ENCODE measurements around the gene GLCE. TPM values are rescaled to one million over a fixed set of nuclear protein-coding genes. Genes with fewer than 3 reads are reported as not detected.
A peak's percentile ranks its signal among the peaks of the same experiment; 100 is the strongest.

The GLCE gene
- total RNA-seq (1 to 10 TPM; 5.6 to 6.1 TPM), total RNA-seq (16.3 to 22.9 reads per million in 2 donors)

DNA sequence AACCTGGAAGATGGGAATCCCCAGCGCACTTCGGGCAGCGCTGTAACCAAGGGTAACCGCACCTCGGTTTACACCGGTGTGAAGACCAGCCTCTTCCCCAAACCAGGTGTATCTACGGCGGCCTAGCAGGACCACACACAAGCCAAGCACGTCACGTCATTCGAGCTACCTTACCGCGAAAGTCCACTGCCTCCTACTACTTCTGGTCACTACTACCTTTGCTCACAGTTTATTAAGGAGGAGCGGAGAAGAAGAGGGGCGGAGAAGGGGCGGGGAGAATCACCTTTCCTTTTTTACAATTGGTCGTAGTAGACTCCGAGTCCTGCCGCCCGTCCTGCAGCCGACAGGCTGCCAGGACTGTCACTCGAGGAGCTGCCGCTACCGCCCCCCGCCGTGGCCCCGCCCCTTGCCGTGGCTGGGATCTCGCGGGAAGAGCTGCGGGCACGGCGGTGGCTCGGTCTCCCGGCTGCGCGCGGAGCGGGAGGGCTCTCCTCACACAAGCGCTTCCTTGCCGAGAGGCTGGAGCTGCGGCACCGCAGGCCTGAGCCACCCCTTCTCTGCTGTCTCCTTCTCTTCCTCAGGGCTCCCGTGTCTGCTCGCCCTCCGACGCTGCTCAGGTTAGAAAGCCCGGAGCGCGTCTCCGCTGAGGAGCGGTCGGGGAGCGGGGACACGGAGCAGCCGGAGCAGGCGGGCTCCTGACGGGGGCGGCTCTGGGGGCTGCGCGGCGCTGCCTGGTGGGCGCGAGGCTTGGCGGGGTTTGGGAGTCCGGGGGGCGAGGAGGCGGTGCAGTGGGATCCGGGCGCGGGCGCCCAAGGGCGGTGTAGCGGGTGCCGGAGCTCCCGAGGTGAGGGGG, at the start of gene GLCE:
TSS of gene GLCE (plus strand) at position 495 of the 853 bp plus-strand sequence. CDS start 95,172 bp downstream, outside the sequence.
- DNase-seq = peak; percentile 90 to 94 (median 91)
- peaks cover 29% of the 10 kb centered on the region for H3K4me1 Mint-ChIP-seq
- peak; percentile 94 for ATAC-seq
- H3K36me3 Mint-ChIP-seq (ENCODE audit: low read depth) = peaks cover 4% of the 10 kb centered on the region
- peak within 1 kb of the TSS; percentile 95 for H3K27ac Mint-ChIP-seq
- H3K4me3 Mint-ChIP-seq = peak within 1 kb of the TSS; percentile 99
- peaks cover 7% of the 10 kb centered on the region for H3K27me3 Mint-ChIP-seq
- no peaks in the 10 kb centered on the region for H3K9me3 ChIP-seq (ENCODE audit: control insufficient read depth, low read length, poor library complexity, severe bottlenecking)

DNA sequence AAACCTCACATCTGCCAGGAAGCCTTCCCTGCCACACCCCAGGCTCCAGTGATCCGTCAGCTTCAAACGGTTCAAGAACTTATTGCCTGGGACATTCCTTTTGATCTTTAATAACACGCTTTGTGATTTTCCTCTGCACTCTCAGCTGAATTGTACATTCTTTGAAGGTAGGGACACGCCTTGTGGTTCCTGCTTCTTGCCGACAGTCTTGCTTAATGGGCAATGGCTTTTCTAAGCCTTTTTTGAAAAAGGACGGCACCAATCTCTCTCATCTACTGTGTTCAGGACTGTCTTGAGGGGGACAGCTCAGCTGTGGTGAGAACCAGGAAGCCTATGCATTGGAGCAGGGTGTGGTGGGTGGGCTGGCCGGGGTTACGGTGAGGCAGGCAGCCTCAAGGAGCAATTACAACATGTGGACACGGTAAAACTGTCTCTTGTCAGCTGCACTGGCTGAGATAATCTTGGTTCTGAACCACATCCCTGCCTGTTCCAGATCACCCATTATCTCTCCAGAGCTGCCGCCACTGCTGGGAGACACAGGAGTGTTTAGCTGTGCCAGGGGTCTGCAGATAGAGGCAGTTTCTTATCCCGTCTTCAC, 46.0 kb upstream of the GLCE start:
- no peak for DNase-seq
- H3K36me3 Mint-ChIP-seq (ENCODE audit: low read depth) = peaks cover 6% of the 10 kb centered on the region
- H3K4me1 Mint-ChIP-seq = peaks cover 11% of the 10 kb centered on the region
- no peaks in the 10 kb centered on the region for H3K9me3 ChIP-seq (ENCODE audit: control insufficient read depth, low read length, poor library complexity, severe bottlenecking)
- peak overlapping the region; percentile 19 for H3K4me3 Mint-ChIP-seq
- ATAC-seq = no peak
- peaks cover 51% of the 10 kb centered on the region for H3K27me3 Mint-ChIP-seq
- peak overlapping the region; percentile 30 for H3K27ac Mint-ChIP-seq

- Mint-ChIP-seq H3K36me3 (ENCODE audit: low read depth) (peaks cover 6% of the 10 kb centered on the region), H3K27ac (peak overlapping the region; percentile 24), H3K4me1 (peaks cover 11% of the 10 kb centered on the region), H3K27me3 (peaks cover 54% of the 10 kb centered on the region), H3K4me3 (no peak overlapping the region)
- ATAC-seq (no peak), DNase-seq (no peak)
- H3K9me3 ChIP-seq (ENCODE audit: control insufficient read depth, low read length, poor library complexity, severe bottlenecking) = no peaks in the 10 kb centered on the region
These were observed 45.4 kb upstream of the GLCE start for GRCh38 chr15:69115031-69115430.

DNA sequence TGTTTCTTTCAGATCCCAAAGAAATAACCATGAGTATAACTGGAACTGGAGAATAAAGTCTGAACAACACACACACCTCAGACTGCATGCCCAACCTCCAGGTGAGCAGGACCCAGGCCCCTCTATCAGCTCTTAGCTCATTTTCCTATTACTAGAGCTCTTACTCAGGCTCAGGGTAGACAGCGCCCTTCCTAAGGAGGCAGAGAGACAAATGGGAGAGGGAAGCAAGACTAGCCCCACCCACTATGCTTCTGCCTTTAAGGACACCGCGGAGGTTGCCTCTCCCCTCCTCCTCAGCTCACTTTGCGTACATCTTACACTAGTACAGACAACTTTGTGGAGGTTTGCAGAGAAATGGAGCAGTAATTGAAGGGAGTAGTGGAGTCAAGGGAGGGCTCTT, 44.0 kb upstream of the GLCE start:
- no peaks in the 10 kb centered on the region for H3K9me3 ChIP-seq (ENCODE audit: control insufficient read depth, low read length, poor library complexity, severe bottlenecking)
- DNase-seq (no peak), ATAC-seq (no peak)
- Mint-ChIP-seq H3K4me3 (no peak overlapping the region), H3K27ac (no peak overlapping the region), H3K27me3 (peaks cover 54% of the 10 kb centered on the region), H3K4me1 (peaks cover 11% of the 10 kb centered on the region), H3K36me3 (ENCODE audit: low read depth) (peaks cover 6% of the 10 kb centered on the region)

- ATAC-seq = no peak
- Mint-ChIP-seq H3K27me3 (peaks cover 54% of the 10 kb centered on the region), H3K27ac (no peak overlapping the region), H3K4me3 (no peak overlapping the region), H3K36me3 (ENCODE audit: low read depth) (peaks cover 6% of the 10 kb centered on the region), H3K4me1 (peaks cover 11% of the 10 kb centered on the region)
- DNase-seq = no peak
- H3K9me3 ChIP-seq (ENCODE audit: control insufficient read depth, low read length, poor library complexity, severe bottlenecking) = no peaks in the 10 kb centered on the region
These were observed 43.0 kb upstream of the GLCE start for GRCh38 chr15:69117431-69117871.

DNA sequence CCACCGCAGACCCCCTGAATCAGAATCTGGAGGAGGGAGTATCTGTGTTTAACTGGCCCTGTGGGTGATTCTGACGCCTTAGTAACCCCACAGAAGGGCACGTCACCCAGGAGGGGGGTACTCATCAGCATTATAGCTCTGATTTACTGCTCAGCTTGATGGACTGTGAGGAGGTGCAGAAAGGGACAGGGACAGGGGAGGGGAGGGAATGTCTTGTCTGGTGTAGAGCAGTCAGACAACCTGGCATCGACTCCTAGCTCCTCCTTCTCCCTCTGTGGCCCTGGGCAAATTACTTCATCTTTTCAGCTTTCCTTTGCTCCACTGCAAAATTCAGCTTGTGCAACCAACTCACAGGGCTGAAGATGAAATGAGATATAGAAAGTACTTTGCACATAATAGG, 42.3 kb upstream of the GLCE start:
- Mint-ChIP-seq H3K27ac (no peak overlapping the region), H3K4me1 (peaks cover 11% of the 10 kb centered on the region), H3K36me3 (ENCODE audit: low read depth) (peaks cover 6% of the 10 kb centered on the region), H3K4me3 (no peak overlapping the region), H3K27me3 (peaks cover 54% of the 10 kb centered on the region)
- no peaks in the 10 kb centered on the region for H3K9me3 ChIP-seq (ENCODE audit: control insufficient read depth, low read length, poor library complexity, severe bottlenecking)
- no peak for ATAC-seq
- no peak for DNase-seq

DNA sequence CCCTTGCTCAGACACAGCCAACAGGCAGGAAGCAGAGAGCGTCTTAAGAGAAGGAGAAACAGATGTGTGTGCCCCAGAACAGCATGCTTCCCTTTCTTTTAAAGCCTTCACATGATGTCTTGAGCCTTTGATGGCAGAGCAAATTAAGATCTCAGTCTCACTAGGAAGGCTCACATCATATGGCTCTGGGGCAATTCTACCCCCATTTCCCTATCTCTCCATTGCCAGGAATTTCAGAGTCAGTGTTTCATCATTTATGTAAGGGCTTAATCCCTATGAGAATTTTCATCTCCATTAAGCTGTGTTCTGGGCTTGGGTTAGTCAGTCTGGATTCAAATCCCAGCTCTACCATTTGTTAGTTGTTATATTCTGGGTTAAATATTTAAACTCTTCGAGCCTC, 41.4 kb upstream of the GLCE start:
- Mint-ChIP-seq H3K4me3 (no peak overlapping the region), H3K4me1 (peaks cover 7% of the 10 kb centered on the region), H3K36me3 (ENCODE audit: low read depth) (peaks cover 4% of the 10 kb centered on the region), H3K27ac (no peak overlapping the region), H3K27me3 (peaks cover 46% of the 10 kb centered on the region)
- ATAC-seq = no peak
- no peak for DNase-seq
- H3K9me3 ChIP-seq (ENCODE audit: control insufficient read depth, low read length, poor library complexity, severe bottlenecking) = no peaks in the 10 kb centered on the region

- H3K36me3 Mint-ChIP-seq (ENCODE audit: low read depth) = no peaks in the 10 kb centered on the region
- H3K9me3 ChIP-seq (ENCODE audit: control insufficient read depth, low read length, poor library complexity, severe bottlenecking) = no peaks in the 10 kb centered on the region
- H3K27ac Mint-ChIP-seq = no peak overlapping the region
- peaks cover 37% of the 10 kb centered on the region for H3K27me3 Mint-ChIP-seq
- ATAC-seq (no peak), DNase-seq (no peak)
- H3K4me3 Mint-ChIP-seq = no peak overlapping the region
- no peaks in the 10 kb centered on the region for H3K4me1 Mint-ChIP-seq
These were observed 40.6 kb upstream of the GLCE start for GRCh38 chr15:69119683-69120395.

DNA sequence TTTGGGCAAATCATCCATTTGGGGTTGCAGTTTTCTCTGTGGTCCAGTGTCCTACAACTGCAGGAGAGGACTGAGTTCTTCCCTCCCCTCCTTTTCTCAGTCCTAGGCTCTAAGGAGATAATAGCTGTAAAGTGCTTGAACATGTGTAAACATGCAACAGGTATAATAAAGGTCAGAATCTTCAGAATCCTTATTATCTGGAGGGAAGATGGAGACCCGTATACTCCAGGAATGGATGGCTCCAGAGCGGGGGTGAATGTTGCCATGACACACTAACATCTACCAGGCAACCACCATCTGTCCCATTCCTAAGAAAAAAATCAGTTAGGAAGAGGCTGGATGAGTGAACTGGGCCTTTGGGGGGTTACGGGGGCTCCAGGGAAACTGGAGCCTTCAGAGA, 39.7 kb upstream of the GLCE start:
- H3K36me3 Mint-ChIP-seq (ENCODE audit: low read depth) = no peaks in the 10 kb centered on the region
- DNase-seq (no peak), ATAC-seq (no peak)
- no peaks in the 10 kb centered on the region for H3K9me3 ChIP-seq (ENCODE audit: control insufficient read depth, low read length, poor library complexity, severe bottlenecking)
- H3K27me3 Mint-ChIP-seq = peaks cover 28% of the 10 kb centered on the region
- H3K4me3 Mint-ChIP-seq = no peak overlapping the region
- no peaks in the 10 kb centered on the region for H3K4me1 Mint-ChIP-seq
- H3K27ac Mint-ChIP-seq = no peak overlapping the region

- no peaks in the 10 kb centered on the region for H3K4me1 Mint-ChIP-seq
- H3K4me3 Mint-ChIP-seq = no peak overlapping the region
- H3K27me3 Mint-ChIP-seq = peaks cover 25% of the 10 kb centered on the region
- no peak for DNase-seq
- ATAC-seq = no peak
- H3K27ac Mint-ChIP-seq = no peak overlapping the region
- H3K9me3 ChIP-seq (ENCODE audit: control insufficient read depth, low read length, poor library complexity, severe bottlenecking) = no peaks in the 10 kb centered on the region
- no peaks in the 10 kb centered on the region for H3K36me3 Mint-ChIP-seq (ENCODE audit: low read depth)
These were observed 39.1 kb upstream of the GLCE start for GRCh38 chr15:69121198-69121828.

DNA sequence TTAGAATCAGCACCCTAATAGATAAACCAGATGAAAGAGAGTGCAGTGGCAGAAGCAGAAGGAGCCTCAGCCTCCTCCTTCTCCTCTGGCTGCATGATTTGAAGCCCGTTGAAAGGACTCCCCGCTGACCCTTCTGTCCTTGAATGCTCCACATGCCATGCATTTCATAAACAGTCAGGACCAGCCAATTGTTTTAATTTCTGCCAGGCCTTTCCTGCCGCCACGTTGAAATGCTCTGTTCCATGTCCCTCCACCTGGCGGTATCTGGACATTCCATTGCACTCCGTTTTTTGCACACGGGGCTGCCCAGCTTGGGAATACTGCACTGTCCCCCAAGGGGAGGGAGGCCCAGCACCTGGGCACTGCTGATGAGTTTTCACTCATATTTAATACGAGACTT, 35.2 kb upstream of the GLCE start:
- H3K9me3 ChIP-seq (ENCODE audit: control insufficient read depth, low read length, poor library complexity, severe bottlenecking) = no peaks in the 10 kb centered on the region
- H3K27ac Mint-ChIP-seq = peak overlapping the region; percentile 41
- H3K36me3 Mint-ChIP-seq (ENCODE audit: low read depth) = no peaks in the 10 kb centered on the region
- no peaks in the 10 kb centered on the region for H3K27me3 Mint-ChIP-seq
- no peak overlapping the region for H3K4me3 Mint-ChIP-seq
- DNase-seq (no peak), ATAC-seq (no peak)
- H3K4me1 Mint-ChIP-seq = peaks cover 2% of the 10 kb centered on the region

- Mint-ChIP-seq H3K27me3 (no peaks in the 10 kb centered on the region), H3K4me1 (peaks cover 2% of the 10 kb centered on the region), H3K36me3 (ENCODE audit: low read depth) (no peaks in the 10 kb centered on the region), H3K4me3 (no peak overlapping the region), H3K27ac (peak overlapping the region; percentile 41)
- H3K9me3 ChIP-seq (ENCODE audit: control insufficient read depth, low read length, poor library complexity, severe bottlenecking) = no peaks in the 10 kb centered on the region
- no peak for ATAC-seq
- DNase-seq = no peak
These were observed 34.4 kb upstream of the GLCE start for GRCh38 chr15:69126054-69126469.

- no peaks in the 10 kb centered on the region for H3K9me3 ChIP-seq (ENCODE audit: control insufficient read depth, low read length, poor library complexity, severe bottlenecking)
- no peak for DNase-seq
- Mint-ChIP-seq H3K4me1 (peaks cover 2% of the 10 kb centered on the region), H3K4me3 (no peak overlapping the region), H3K36me3 (ENCODE audit: low read depth) (no peaks in the 10 kb centered on the region), H3K27ac (no peak overlapping the region), H3K27me3 (no peaks in the 10 kb centered on the region)
- ATAC-seq = no peak
These were observed 33.1 kb upstream of the GLCE start for GRCh38 chr15:69127306-69127705.
